Measurements from ENCODE around the gene NIM1K. TPM values are rescaled to one million over a fixed set of nuclear protein-coding genes. Genes with fewer than 3 reads are reported as not detected.

The NIM1K gene
- total and polyA plus RNA-seq, 2 donors (not counting 3 experiments of a cell fraction or from before 2014, with no cell fraction given) = 0.04 to 0.49 TPM

GRCh38 chr5:43268188-43268820 lies 76.3 kb downstream of the NIM1K start:
- ChIA-PET POLR2A (no interaction called here), CTCF (no interaction called here)
- Histone ChIP-seq H3K9ac (replicated peaks; ENCODE audit: extremely low read depth, insufficient read depth, low read length) (no peak overlapping the region), H3K4me1 (ENCODE audit: control insufficient read depth, extremely low read depth, insufficient read depth, low read length) (no peaks in the 10 kb centered on the region), H3K4me2 (ENCODE audit: insufficient read depth, low read length) (no peak overlapping the region), H3K9me1 (replicated peaks; ENCODE audit: control insufficient read depth, extremely low read depth, insufficient read depth, low read length) (no peaks in the 10 kb centered on the region), H3K27ac (ENCODE audit: insufficient read depth, low read depth, low read length) (no peak overlapping the region), H3K79me2 (ENCODE audit: control insufficient read depth, insufficient read depth, low read length) (no peaks in the 10 kb centered on the region), H3K9me3 (replicated peaks; ENCODE audit: control insufficient read depth, insufficient read depth, low read length) (no peaks in the 10 kb centered on the region), H3K27me3 (ENCODE audit: control insufficient read depth in 2 of 2, insufficient read depth in 2 of 2, low read length in 2 of 2) (peaks cover 0 to 4% of the 10 kb centered on the region in 2 experiments), H3K4me3 (replicated peaks in 1 of 3; ENCODE audit: insufficient read depth in 1 of 3, low read depth in 1 of 3, low read length in 3 of 3) (no peak overlapping the region), H3K36me3 (ENCODE audit: control insufficient read depth in 2 of 2, extremely low read depth in 1 of 2, insufficient read depth in 2 of 2, low read length in 2 of 2) (no peaks in the 10 kb centered on the region), H2AFZ (ENCODE audit: low read depth, low read length) (no peak overlapping the region), H4K20me1 (replicated peaks; ENCODE audit: control insufficient read depth, extremely low read depth, insufficient read depth, low read length) (no peaks in the 10 kb centered on the region)
- no peak for FAIRE-seq
- dilution Hi-C loops (cut with MboI; ENCODE audit: extremely low pct_ligation_motif_present, low sequenced_read_pairs) = no loop called here
- TF ChIP-seq GATA2 (IDR thresholded peaks at IDR 0.05; ENCODE audit: insufficient read depth, insufficient read length, low read depth, low read length) = no peak
- BruUV-seq (replicated peaks) = no TSS peak
- DNase-seq (ENCODE audit: low read depth, low spot score) = no peak
- intact Hi-C loops (cut with micrococcal nuclease) = no loop called here

GRCh38 chr5:43270645-43271044 lies 78.6 kb downstream of the NIM1K start:
- no peaks in the 10 kb centered on the region for H3K36me3 ChIP-seq (ENCODE audit: control insufficient read depth in 2 of 2, extremely low read depth in 1 of 2, insufficient read depth in 2 of 2, low read length in 2 of 2)
- DNase-seq (ENCODE audit: low read depth, low spot score) = no peak
- no peaks in the 10 kb centered on the region for H3K79me2 ChIP-seq (ENCODE audit: control insufficient read depth, insufficient read depth, low read length)
- dilution Hi-C loops (cut with MboI; ENCODE audit: extremely low pct_ligation_motif_present, low sequenced_read_pairs) = no loop called here
- ChIA-PET POLR2A (no interaction called here), CTCF (no interaction called here)
- no TSS peak for BruUV-seq (replicated peaks)
- peaks cover 3 to 8% of the 10 kb centered on the region in 2 experiments for H3K27me3 ChIP-seq (ENCODE audit: control insufficient read depth in 2 of 2, insufficient read depth in 2 of 2, low read length in 2 of 2)
- intact Hi-C loops (cut with micrococcal nuclease) = no loop called here
- H3K9me3 ChIP-seq (replicated peaks; ENCODE audit: control insufficient read depth, insufficient read depth, low read length) = no peaks in the 10 kb centered on the region
- no peak overlapping the region for H3K4me3 ChIP-seq (replicated peaks in 1 of 3; ENCODE audit: insufficient read depth in 1 of 3, low read depth in 1 of 3, low read length in 3 of 3)
- TF ChIP-seq MYC (IDR thresholded peaks at IDR 0.05; ENCODE audit: low read depth, low read length) = no peak
- no peak for TF ChIP-seq EZH2 (IDR thresholded peaks at IDR 0.05; ENCODE audit: borderline replicate concordance, low read depth, low read length, severe bottlenecking)
- no peak for TF ChIP-seq GATA2 (IDR thresholded peaks at IDR 0.05; ENCODE audit: insufficient read depth, insufficient read length, low read depth, low read length)
- TF ChIP-seq POLR2AphosphoS5 (IDR thresholded peaks at IDR 0.05; ENCODE audit: insufficient read depth, low read depth, low read length) = no peak
- no peak for TF ChIP-seq CTCF (IDR thresholded peaks at IDR 0.05; ENCODE audit: extremely low read depth in 1 of 2, insufficient read depth in 1 of 2, low read depth in 1 of 2, low read length in 2 of 2)
- no peak for TF ChIP-seq POLR2A (IDR thresholded peaks at IDR 0.05; ENCODE audit: low read depth, low read length)
- TF ChIP-seq JUN (IDR thresholded peaks at IDR 0.05; ENCODE audit: borderline replicate concordance, insufficient read depth, insufficient read length, low read depth) = no peak
- TF ChIP-seq MAX (IDR thresholded peaks at IDR 0.05; ENCODE audit: insufficient read depth, insufficient read length) = no peak
- no peak for TF ChIP-seq FOS (IDR thresholded peaks at IDR 0.05; ENCODE audit: borderline replicate concordance, insufficient read depth, low read length)
- no peaks in the 10 kb centered on the region for H3K4me1 ChIP-seq (ENCODE audit: control insufficient read depth, extremely low read depth, insufficient read depth, low read length)
- FAIRE-seq = no peak
- H3K27ac ChIP-seq (ENCODE audit: insufficient read depth, low read depth, low read length) = no peak overlapping the region
- H3K4me2 ChIP-seq (ENCODE audit: insufficient read depth, low read length) = no peak overlapping the region
- no peak overlapping the region for H3K9ac ChIP-seq (replicated peaks; ENCODE audit: extremely low read depth, insufficient read depth, low read length)
- H4K20me1 ChIP-seq (replicated peaks; ENCODE audit: control insufficient read depth, extremely low read depth, insufficient read depth, low read length) = no peaks in the 10 kb centered on the region
- H3K9me1 ChIP-seq (replicated peaks; ENCODE audit: control insufficient read depth, extremely low read depth, insufficient read depth, low read length) = no peaks in the 10 kb centered on the region
- no peak overlapping the region for H2AFZ ChIP-seq (ENCODE audit: low read depth, low read length)
